Nephron progenitor cell (in vitro differentiated cells): Measurements from ENCODE around the gene BCAM.
A peak's percentile ranks its signal among the peaks of the same experiment; 100 is the strongest.

Experiments used
- DNase-seq: peaks from one replicate; pipeline ENCODE4 v3.0.0; 2021
- H3K27ac Mint-ChIP-seq: 2 replicates; pipeline ENCODE4 v1.8.0; 2021; ENCODE audit warnings: mild to moderate bottlenecking, moderate library complexity, mixed read lengths
- H3K27me3 Mint-ChIP-seq: 2 replicates; pipeline ENCODE4 v1.8.0; 2021; ENCODE audit warnings: mild to moderate bottlenecking, low read depth, mixed read lengths; ENCODE audit not compliant: poor library complexity
- H3K36me3 Mint-ChIP-seq: 2 replicates; pipeline ENCODE4 v1.8.0; 2021; ENCODE audit warnings: low read depth, mixed read lengths
- H3K4me1 Mint-ChIP-seq: 2 replicates; pipeline ENCODE4 v1.8.0; 2021; ENCODE audit warnings: mixed read lengths
- H3K4me3 Mint-ChIP-seq: 2 replicates; pipeline ENCODE4 v1.8.0; 2021; ENCODE audit warnings: mild to moderate bottlenecking, moderate library complexity, mixed read lengths
- H3K9me3 Mint-ChIP-seq: 2 replicates; pipeline ENCODE4 v1.8.0; 2021; ENCODE audit warnings: mild to moderate bottlenecking, moderate library complexity, mixed read lengths
- TF ChIP-seq, protein P1 (sequence below): fragments of 200-600 bp; sonication (generic); IDR thresholded peaks from 2 replicates; pipeline ENCODE4 v1.5.0; 2021; ENCODE audit warnings: antibody characterized with exemption

BCAM gene

GRCh38 chr19:44812142-44812718, 3.3 kb downstream of the BCAM start:
- H3K36me3 Mint-ChIP-seq, result peaks cover 18% of the 10 kb centered on the region
- DNase-seq, result no peak
- H3K27ac Mint-ChIP-seq, result no peak overlapping the region
- H3K4me3 Mint-ChIP-seq, result no peak overlapping the region
- H3K9me3 Mint-ChIP-seq, result no peaks in the 10 kb centered on the region
- H3K4me1 Mint-ChIP-seq, result peaks cover 71% of the 10 kb centered on the region
- peaks cover 8% of the 10 kb centered on the region for H3K27me3 Mint-ChIP-seq
- TF ChIP-seq, protein P1, sequence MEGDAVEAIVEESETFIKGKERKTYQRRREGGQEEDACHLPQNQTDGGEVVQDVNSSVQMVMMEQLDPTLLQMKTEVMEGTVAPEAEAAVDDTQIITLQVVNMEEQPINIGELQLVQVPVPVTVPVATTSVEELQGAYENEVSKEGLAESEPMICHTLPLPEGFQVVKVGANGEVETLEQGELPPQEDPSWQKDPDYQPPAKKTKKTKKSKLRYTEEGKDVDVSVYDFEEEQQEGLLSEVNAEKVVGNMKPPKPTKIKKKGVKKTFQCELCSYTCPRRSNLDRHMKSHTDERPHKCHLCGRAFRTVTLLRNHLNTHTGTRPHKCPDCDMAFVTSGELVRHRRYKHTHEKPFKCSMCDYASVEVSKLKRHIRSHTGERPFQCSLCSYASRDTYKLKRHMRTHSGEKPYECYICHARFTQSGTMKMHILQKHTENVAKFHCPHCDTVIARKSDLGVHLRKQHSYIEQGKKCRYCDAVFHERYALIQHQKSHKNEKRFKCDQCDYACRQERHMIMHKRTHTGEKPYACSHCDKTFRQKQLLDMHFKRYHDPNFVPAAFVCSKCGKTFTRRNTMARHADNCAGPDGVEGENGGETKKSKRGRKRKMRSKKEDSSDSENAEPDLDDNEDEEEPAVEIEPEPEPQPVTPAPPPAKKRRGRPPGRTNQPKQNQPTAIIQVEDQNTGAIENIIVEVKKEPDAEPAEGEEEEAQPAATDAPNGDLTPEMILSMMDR, result no peak

DNA sequence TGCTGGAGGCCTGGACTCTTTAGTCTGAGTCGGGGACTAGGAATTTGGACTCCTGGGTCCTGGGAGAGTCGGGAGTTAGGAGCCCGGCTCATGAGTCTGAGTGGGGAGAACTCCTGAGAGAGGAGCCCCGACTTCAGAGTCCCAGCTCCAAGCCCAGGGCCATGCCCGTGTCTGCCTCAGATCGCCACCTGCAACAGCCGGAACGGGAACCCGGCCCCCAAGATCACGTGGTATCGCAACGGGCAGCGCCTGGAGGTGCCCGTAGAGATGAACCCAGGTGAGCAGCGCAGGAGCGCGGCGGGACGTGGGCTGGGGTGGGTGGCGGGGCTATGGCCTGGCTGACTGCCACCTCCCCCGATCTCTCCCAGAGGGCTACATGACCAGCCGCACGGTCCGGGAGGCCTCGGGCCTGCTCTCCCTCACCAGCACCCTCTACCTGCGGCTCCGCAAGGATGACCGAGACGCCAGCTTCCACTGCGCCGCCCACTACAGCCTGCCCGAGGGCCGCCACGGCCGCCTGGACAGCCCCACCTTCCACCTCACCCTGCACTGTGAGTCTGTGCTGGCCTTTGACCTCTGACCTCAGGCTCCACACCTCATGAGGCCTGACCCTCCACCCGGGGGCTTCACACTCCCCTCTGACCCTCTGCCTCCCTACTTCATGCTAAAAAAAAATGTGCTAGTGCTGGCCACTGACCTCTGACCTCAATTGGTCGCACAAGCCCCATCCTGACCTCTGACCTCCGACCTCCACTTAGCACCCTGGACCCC, 4.4 kb downstream of the BCAM start:
- TF ChIP-seq, protein P1, result no peak
- DNase-seq, result peak; percentile 39
- H3K27me3 Mint-ChIP-seq, result peaks cover 11% of the 10 kb centered on the region
- no peaks in the 10 kb centered on the region for H3K9me3 Mint-ChIP-seq
- peak overlapping the region; percentile 27 for H3K4me3 Mint-ChIP-seq
- H3K36me3 Mint-ChIP-seq, result peaks cover 18% of the 10 kb centered on the region
- peaks cover 69% of the 10 kb centered on the region for H3K4me1 Mint-ChIP-seq
- peak overlapping the region; percentile 62 for H3K27ac Mint-ChIP-seq

- DNase-seq, result no peak
- H3K36me3 Mint-ChIP-seq, result peaks cover 18% of the 10 kb centered on the region
- peak overlapping the region; percentile 27 for H3K4me3 Mint-ChIP-seq
- TF ChIP-seq, protein P1, result no peak
- peak overlapping the region; percentile 64 for H3K27ac Mint-ChIP-seq
- H3K27me3 Mint-ChIP-seq, result peaks cover 11% of the 10 kb centered on the region
- peaks cover 72% of the 10 kb centered on the region for H3K4me1 Mint-ChIP-seq
- no peaks in the 10 kb centered on the region for H3K9me3 Mint-ChIP-seq
Observed at GRCh38 chr19:44813841-44814470, 5.1 kb downstream of the BCAM start.

DNA sequence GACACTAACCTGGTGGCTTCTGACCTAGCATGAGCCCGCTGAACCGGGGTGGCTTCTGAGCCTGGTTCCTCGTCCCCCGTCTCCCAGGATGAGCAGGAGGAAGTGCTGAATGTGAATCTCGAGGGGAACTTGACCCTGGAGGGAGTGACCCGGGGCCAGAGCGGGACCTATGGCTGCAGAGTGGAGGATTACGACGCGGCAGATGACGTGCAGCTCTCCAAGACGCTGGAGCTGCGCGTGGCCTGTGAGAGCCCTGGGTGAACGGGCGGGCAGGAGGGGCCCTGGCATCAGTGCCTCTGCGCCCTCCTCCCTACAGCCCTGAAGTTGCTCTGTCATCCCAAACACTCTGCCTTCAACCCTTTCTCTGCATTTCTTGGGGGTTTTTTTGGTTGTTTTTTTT, 5.6 kb downstream of the BCAM start:
- no peak for DNase-seq
- Mint-ChIP-seq H3K27ac (no peak overlapping the region), H3K4me1 (peaks cover 73% of the 10 kb centered on the region), H3K27me3 (peaks cover 11% of the 10 kb centered on the region), H3K4me3 (no peak overlapping the region), H3K36me3 (peaks cover 18% of the 10 kb centered on the region), H3K9me3 (no peaks in the 10 kb centered on the region)
- TF ChIP-seq, protein P1, result no peak

- no peaks in the 10 kb centered on the region for H3K9me3 Mint-ChIP-seq
- DNase-seq, result no peak
- peaks cover 62% of the 10 kb centered on the region for H3K4me1 Mint-ChIP-seq
- peaks cover 18% of the 10 kb centered on the region for H3K36me3 Mint-ChIP-seq
- TF ChIP-seq, protein P1, result no peak
- peaks cover 7% of the 10 kb centered on the region for H3K27me3 Mint-ChIP-seq
- no peak overlapping the region for H3K27ac Mint-ChIP-seq
- H3K4me3 Mint-ChIP-seq, result no peak overlapping the region
Observed at GRCh38 chr19:44816301-44816700, 7.4 kb downstream of the BCAM start.
